Measurements from ENCODE around the gene GDPD4. TPM values are rescaled to one million over a fixed set of nuclear protein-coding genes. Genes with fewer than 3 reads are reported as not detected.

The GDPD4 gene
- total RNA-seq, 1 experiment from 2014 or later, result not detected

DNA sequence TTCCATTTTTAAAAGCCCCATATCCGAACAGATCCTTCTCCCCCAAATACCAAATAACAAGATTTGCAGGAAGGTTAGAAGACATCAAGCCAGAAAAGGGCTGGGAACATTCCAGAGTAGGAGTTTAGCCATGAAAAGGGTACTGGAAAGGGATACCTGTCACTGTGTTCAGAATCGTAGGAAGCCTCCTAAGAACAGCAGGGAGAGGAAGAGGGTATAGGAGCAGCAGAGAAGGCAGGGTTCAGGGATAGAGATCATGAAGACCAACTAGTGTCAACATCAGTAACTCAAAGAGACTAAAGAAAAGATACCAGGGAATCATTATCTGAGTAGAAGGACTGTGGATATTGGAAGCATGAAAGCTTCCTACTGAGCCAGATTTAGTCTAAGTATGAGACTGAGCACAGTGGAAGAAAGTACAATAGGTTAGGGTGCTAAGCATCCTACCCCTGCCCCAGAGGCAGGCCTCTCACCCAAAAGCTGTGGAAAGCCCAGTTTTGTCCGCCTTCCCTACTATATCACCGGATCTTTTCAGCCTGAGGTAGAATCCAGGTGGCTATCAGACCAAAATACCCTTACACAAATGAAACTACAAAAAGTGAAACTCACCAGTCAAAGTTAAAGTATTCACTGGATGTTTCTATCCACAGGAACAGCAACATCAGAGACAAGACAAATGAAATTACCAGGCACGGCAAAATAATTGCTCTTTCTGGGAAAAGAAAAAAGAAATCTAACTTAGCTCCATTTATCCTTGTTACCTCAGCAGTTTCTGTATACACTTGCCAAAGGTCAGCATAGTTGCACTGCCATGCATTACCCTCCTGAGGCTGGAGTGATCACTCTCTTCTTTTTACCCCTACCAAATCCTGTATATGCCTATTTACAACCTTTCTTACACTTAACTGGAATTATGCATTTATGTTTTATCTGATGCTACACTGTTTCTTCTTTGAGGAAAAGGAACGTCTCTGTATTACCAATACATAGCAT is 16.7 kb downstream of the GDPD4 start:
- intact Hi-C loops (cut with micrococcal nuclease; ENCODE audit: unreplicated experiment), result no loop called here
- in situ Hi-C loops (cut with HindIII; ENCODE audit: low pct_unique_long_range_greater_than_20kb, low sequenced_read_pairs), result no loop called here
- BruUV-seq (replicated peaks), result no TSS peak
- ATAC-seq, result no peak
- H3K27me3 ChIP-seq (ENCODE audit: control insufficient read depth, insufficient read depth, low read length), result no peaks in the 10 kb centered on the region
- H3K27ac ChIP-seq (ENCODE audit: low read length), result no peak overlapping the region
- DNase-seq (ENCODE audit: low read depth, low spot score), result no peak
- peaks cover 3% of the 10 kb centered on the region; the same call in 1 of the 2 replicates for H3K9me3 ChIP-seq (ENCODE audit: control insufficient read depth, insufficient read depth, low read depth, low read length)
- POLR2A ChIA-PET, result interaction anchor here (0.5 to 0.6 kb wide), 2 partner anchors 81 to 92 kb away, joined by 6 to 12 read pairs; no protein-coding TSS in a partner anchor
- H3K36me3 ChIP-seq (ENCODE audit: control insufficient read depth, insufficient read depth, low read length), result no peaks in the 10 kb centered on the region
- TF ChIP-seq SIN3A (IDR thresholded peaks at IDR 0.05; ENCODE audit: borderline replicate concordance, insufficient read depth, low read depth, low read length) (no peak), POLR2AphosphoS5 (IDR thresholded peaks at IDR 0.05; ENCODE audit: low read depth, low read length) (no peak), TCF7L2 (IDR thresholded peaks at IDR 0.05; ENCODE audit: low read depth, low read length) (no peak), REST (IDR thresholded peaks at IDR 0.05; ENCODE audit: insufficient read depth in 1 of 2, low read depth in 2 of 2, low read length in 1 of 2) (no peak)
- TF ChIP-seq, protein P1, sequence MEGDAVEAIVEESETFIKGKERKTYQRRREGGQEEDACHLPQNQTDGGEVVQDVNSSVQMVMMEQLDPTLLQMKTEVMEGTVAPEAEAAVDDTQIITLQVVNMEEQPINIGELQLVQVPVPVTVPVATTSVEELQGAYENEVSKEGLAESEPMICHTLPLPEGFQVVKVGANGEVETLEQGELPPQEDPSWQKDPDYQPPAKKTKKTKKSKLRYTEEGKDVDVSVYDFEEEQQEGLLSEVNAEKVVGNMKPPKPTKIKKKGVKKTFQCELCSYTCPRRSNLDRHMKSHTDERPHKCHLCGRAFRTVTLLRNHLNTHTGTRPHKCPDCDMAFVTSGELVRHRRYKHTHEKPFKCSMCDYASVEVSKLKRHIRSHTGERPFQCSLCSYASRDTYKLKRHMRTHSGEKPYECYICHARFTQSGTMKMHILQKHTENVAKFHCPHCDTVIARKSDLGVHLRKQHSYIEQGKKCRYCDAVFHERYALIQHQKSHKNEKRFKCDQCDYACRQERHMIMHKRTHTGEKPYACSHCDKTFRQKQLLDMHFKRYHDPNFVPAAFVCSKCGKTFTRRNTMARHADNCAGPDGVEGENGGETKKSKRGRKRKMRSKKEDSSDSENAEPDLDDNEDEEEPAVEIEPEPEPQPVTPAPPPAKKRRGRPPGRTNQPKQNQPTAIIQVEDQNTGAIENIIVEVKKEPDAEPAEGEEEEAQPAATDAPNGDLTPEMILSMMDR (IDR thresholded peaks at IDR 0.05), result no peak
- CTCF ChIA-PET, result interaction anchor here (0.6 kb wide), 1 partner anchor 22 kb away, joined by 5 read pairs; no protein-coding TSS in a partner anchor
- H3K4me1 ChIP-seq (ENCODE audit: control insufficient read depth, insufficient read depth, low read length), result no peaks in the 10 kb centered on the region
- no peak overlapping the region for H3K4me3 ChIP-seq (ENCODE audit: low read depth in 2 of 2, low read length in 2 of 2)

- Histone ChIP-seq H3K27me3 (ENCODE audit: control insufficient read depth, insufficient read depth, low read length) (no peaks in the 10 kb centered on the region), H3K36me3 (ENCODE audit: control insufficient read depth, insufficient read depth, low read length) (no peaks in the 10 kb centered on the region), H3K4me1 (ENCODE audit: control insufficient read depth, insufficient read depth, low read length) (no peaks in the 10 kb centered on the region), H3K9me3 (ENCODE audit: control insufficient read depth, insufficient read depth, low read depth, low read length) (peaks cover 3% of the 10 kb centered on the region; the same call in 1 of the 2 replicates), H3K27ac (ENCODE audit: low read length) (no peak overlapping the region), H3K4me3 (ENCODE audit: low read depth in 2 of 2, low read length in 2 of 2) (no peak overlapping the region)
- no TSS peak for BruUV-seq (replicated peaks)
- DNase-seq (ENCODE audit: low read depth, low spot score) (no peak), ATAC-seq (no peak)
- TF ChIP-seq TCF7L2 (IDR thresholded peaks at IDR 0.05; ENCODE audit: low read depth, low read length), result no peak
- TF ChIP-seq, protein P1 (IDR thresholded peaks at IDR 0.05), result 0 out of 2 replicates have a peak, but pooled peaks have one; percentile 6
- intact Hi-C loops (cut with micrococcal nuclease; ENCODE audit: unreplicated experiment) (no loop called here), in situ Hi-C loops (cut with HindIII; ENCODE audit: low pct_unique_long_range_greater_than_20kb, low sequenced_read_pairs) (no loop called here)
- ChIA-PET POLR2A (interaction anchor here (0.6 to 0.9 kb wide), 2 partner anchors 8 to 41 kb away, joined by 4 to 11 read pairs; no protein-coding TSS in a partner anchor), CTCF (no interaction called here)
These were observed 18.4 kb downstream of the GDPD4 start for GRCh38 chr11:77283101-77283500.
